Lower leg skin (tissue), 4 donors: ENCODE measurements around the gene TMEM200A. TPM values are rescaled to one million over a fixed set of nuclear protein-coding genes. Genes with fewer than 3 reads are reported as not detected.

Source experiments
- DNase-seq, 2 donors: peaks; one replicate each; pipeline ENCODE4 v3.0.0-alpha.2; 2019; ENCODE audit warnings: low spot score in 2 of 2
- H3K4me3 ChIP-seq: fragments of 200-600 bp; sonication (generic); 2 replicates; pipeline ENCODE4 v1.5.1; 2017; ENCODE audit warnings: mild to moderate bottlenecking, low read depth; ENCODE audit not compliant: poor library complexity, severe bottlenecking
- POLR2A ChIP-seq, 2 donors: fragments of 450-650 bp; IDR thresholded peaks; one replicate each; pipeline ENCODE4 v1.6.1; 2016 to 2017; ENCODE audit warnings: antibody characterized with exemption in 2 of 2, mild to moderate bottlenecking in 1 of 2, moderate library complexity in 1 of 2
- WGBS, 2 donors: methylation state at CpG; one replicate each; pipeline ENCODE4 v1.1.5; 2018; 5-methylcytosine and 5-hydroxymethylcytosine counted together
- intact Hi-C: fragments of 100-400 bp; cut with DNase I; formaldehyde crosslinking; loops from one replicate; pipeline ENCODE4 v1.15.0; 2023; ENCODE audit warnings: low total_unique reads
- total RNA-seq, 4 donors: library from RNA; depleted of rRNA; stranded (reverse); fragments of >200 nt; gene quantifications; one replicate each; pipeline ENCODE4 v1.1.0, GENCODE V29; 2016
- TF ChIP-seq, protein P1 (sequence below), 3 donors: fragments of 450-650 bp; IDR thresholded peaks; one replicate each; pipeline ENCODE4 v1.5.1; 2016; ENCODE audit warnings: antibody characterized with exemption in 3 of 3, mild to moderate bottlenecking in 3 of 3, moderate library complexity in 2 of 3

The TMEM200A gene
- total RNA-seq, 4 donors from 2014 or later: 0.23 to 1.6 (median 0.68) TPM

DNA sequence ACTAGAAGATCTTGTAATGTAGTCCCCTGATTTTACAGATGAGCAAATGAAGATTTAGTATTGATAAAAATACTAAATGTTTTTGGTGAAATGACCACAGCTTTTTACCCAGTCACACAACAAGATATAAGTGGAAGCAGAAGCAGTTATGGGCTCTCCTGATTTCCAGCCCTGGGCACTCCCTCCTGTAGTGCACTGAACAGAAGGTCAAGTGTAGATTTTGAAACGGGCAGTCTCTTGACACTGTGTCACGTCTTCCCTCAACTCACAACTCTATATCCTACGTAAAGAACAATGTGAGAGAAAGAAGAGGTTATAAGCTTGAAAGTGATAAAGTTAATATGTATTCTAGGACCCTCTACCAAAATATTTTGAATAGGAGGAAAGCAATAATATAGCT is 23.3 kb downstream of the TMEM200A start:
- WGBS, 2 donors: 91 to 99% methylated on average over 3 of the region's 3 CpGs
- TF ChIP-seq, protein P1, sequence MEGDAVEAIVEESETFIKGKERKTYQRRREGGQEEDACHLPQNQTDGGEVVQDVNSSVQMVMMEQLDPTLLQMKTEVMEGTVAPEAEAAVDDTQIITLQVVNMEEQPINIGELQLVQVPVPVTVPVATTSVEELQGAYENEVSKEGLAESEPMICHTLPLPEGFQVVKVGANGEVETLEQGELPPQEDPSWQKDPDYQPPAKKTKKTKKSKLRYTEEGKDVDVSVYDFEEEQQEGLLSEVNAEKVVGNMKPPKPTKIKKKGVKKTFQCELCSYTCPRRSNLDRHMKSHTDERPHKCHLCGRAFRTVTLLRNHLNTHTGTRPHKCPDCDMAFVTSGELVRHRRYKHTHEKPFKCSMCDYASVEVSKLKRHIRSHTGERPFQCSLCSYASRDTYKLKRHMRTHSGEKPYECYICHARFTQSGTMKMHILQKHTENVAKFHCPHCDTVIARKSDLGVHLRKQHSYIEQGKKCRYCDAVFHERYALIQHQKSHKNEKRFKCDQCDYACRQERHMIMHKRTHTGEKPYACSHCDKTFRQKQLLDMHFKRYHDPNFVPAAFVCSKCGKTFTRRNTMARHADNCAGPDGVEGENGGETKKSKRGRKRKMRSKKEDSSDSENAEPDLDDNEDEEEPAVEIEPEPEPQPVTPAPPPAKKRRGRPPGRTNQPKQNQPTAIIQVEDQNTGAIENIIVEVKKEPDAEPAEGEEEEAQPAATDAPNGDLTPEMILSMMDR (IDR thresholded peaks at IDR 0.05): no peak
- no peak for TF ChIP-seq POLR2A (IDR thresholded peaks at IDR 0.05)
- DNase-seq: no peak
- intact Hi-C loops: no loop called here
- H3K4me3 ChIP-seq: no peak overlapping the region

DNA sequence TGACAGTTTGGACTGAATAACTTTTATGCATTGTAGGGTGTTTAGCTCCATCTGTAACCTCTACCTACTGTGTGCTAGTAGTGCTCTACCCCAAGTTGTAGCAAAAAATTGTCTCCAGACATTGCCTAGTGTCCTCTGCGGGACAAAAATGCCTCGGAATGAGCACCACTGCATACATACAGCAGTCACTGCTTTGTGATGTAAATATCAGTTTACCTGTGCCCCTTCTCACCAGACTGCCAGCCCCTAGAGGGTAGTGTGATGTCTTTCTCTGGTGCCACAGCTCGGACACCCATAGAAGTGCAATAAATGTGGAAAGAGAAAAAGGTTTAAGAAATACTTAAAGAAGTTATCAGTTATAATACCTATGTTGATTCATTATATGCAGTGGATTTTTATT is 25.1 kb downstream of the TMEM200A start:
- 93% methylated on average over 3 of the region's 3 CpGs for WGBS, 2 donors
- no peak for DNase-seq
- no peak for TF ChIP-seq POLR2A (IDR thresholded peaks at IDR 0.05)
- TF ChIP-seq, protein P1 (IDR thresholded peaks at IDR 0.05): no peak
- intact Hi-C loops: no loop called here
- H3K4me3 ChIP-seq: no peak overlapping the region

DNA sequence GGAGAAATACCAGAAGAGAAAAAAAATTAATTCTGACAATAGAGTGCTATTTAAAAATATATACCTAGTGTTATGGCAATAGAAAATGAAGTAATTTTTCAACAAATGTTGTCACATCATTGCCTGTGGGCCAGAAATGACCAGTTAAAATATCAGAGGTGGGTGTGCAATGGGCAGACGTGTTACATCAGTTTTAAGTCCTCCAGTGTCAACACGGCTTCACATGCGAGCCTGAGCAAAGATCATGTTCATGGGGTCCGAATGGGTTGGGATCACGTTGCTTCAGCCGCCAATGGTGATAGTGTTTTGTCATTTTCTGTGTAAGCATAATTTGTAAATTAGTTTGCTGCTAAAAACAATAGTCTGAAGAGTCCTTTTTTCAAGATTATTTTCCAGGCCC is 27.5 kb downstream of the TMEM200A start:
- WGBS, 2 donors: 93 to 96% methylated on average over 6 of the region's 6 CpGs
- no peak for DNase-seq
- no peak overlapping the region for H3K4me3 ChIP-seq
- TF ChIP-seq, protein P1 (IDR thresholded peaks at IDR 0.05): no peak
- no peak for TF ChIP-seq POLR2A (IDR thresholded peaks at IDR 0.05)
- intact Hi-C loops: no loop called here

DNA sequence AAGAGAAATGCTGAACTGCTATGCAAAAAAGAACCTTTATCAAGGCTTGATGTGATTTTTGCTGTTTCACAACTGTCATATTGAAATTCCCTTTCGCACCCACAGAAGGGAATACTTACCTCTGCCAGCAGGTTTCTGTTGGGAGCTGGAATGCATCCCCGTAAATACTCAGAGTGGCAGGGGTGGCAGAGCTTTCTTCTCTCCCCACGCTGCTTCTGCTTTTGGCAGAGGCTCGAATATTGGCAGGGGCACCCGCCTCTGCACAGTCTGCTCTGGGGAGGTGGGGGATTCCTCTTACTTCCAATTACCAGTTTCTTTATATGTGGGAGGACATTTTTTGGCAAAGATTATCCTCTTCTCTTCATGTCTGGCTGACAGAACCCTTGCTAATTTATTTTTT is 28.4 kb downstream of the TMEM200A start:
- DNase-seq: no peak
- intact Hi-C loops: no loop called here
- TF ChIP-seq POLR2A (IDR thresholded peaks at IDR 0.05): no peak
- TF ChIP-seq, protein P1 (IDR thresholded peaks at IDR 0.05): no peak

DNA sequence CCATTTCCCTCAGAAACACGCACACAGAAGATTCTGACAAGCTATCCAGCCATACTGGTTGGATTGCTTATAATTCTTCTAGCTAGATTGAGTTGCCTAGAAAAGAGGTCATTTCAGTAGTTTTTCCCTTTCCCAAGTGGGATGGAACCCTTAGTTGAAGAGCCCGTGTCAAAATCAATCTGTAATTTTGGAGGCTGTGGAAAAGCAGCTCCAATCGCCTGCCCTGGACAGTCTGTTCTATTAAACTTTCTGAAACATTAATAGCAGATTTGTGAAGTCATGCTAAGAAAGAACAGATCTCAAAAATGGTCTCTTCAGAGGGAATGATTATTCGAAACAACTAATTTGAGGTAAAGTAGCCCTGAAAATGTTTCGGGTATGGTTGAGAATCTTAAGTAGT is 29.3 kb downstream of the TMEM200A start:
- 83 to 90% methylated on average over 5 of the region's 5 CpGs for WGBS, 2 donors
- TF ChIP-seq, protein P1 (IDR thresholded peaks at IDR 0.05): no peak
- no peak for TF ChIP-seq POLR2A (IDR thresholded peaks at IDR 0.05)
- DNase-seq: no peak
- no peak overlapping the region for H3K4me3 ChIP-seq
- intact Hi-C loops: no loop called here

More for the DNA sequence above, 28.4 kb downstream of the TMEM200A start:
- WGBS, 2 donors: 37 to 69% methylated on average over 5 of the region's 5 CpGs
- no peak overlapping the region for H3K4me3 ChIP-seq

DNA sequence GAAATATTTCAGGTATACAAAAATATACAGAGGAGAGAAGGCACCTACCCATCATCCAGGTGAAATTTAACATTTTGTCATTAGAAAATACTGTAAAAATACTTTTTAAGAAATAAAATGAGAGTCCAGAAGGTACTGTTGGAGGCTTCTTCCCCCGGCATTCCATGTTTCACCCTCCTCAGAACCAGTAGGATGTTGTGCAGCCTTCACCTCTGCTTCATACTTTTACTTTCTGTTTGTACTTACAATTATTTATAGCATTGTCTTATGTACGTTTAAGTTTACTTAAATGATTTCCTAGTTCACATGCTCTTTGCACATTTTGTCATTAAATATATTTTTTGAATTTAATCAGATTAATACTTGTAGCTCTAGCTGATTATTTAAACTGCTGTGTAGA is 30.9 kb downstream of the TMEM200A start:
- no peak for TF ChIP-seq POLR2A (IDR thresholded peaks at IDR 0.05)
- TF ChIP-seq, protein P1 (IDR thresholded peaks at IDR 0.05): no peak
- DNase-seq: no peak
- no peak overlapping the region for H3K4me3 ChIP-seq
- intact Hi-C loops: no loop called here
- WGBS, 2 donors: 25% methylated on average over 2 of the region's 2 CpGs
